Naive thymus-derived CD8-positive, alpha-beta T cell (primary cell): Measurements from ENCODE around the gene PRDM2. TPM values are rescaled to one million over a fixed set of nuclear protein-coding genes. Genes with fewer than 3 reads are reported as not detected.
"Not testable (repeated sequence)": the region's sequence is repeated elsewhere in the genome, so short reads cannot be mapped to it uniquely, and the experiment has no call there.

Source experiments
- ATAC-seq, 2 donors: fragments of 150-1000 bp; cut with Tn5 transposase in 1 of 2; sonication (Bioruptor Pico), chemical (Tn5 transposase) in 1 of 2; 1 replicate in 1 of 2; 2 replicates in 1 of 2; pipeline ENCODE4 v1.10.0; 2021; ENCODE audit warnings: mild to moderate bottlenecking in 2 of 2, moderate library complexity in 2 of 2
- POLR2A ChIA-PET: fragments of 350-600 bp; sonication (Branson Sonifier 250); formaldehyde crosslinking; loops from one replicate; lab custom pipeline; 2021; ENCODE audit warnings: antibody characterized with exemption; lab: Charles Lee
- DNase-seq, 10 donors: peaks; one replicate each; pipeline versions ENCODE4 v3.0.0 to v3.0.0-alpha.2; 2020 to 2022
- H3K27ac Mint-ChIP-seq, 10 donors: one replicate each; pipeline ENCODE4 v1.8.0; 2020 to 2022; ENCODE audit warnings: mild to moderate bottlenecking in 10 of 10, mixed read lengths in 10 of 10, moderate library complexity in 4 of 10, inconsistent platforms in 1 of 10
- H3K27me3 Mint-ChIP-seq, 5 donors: one replicate each; pipeline ENCODE4 v1.8.0; 2021 to 2022; ENCODE audit warnings: mixed read lengths in 5 of 5
- H3K36me3 Mint-ChIP-seq, 3 donors: one replicate each; pipeline ENCODE4 v1.8.0; 2020 to 2022; ENCODE audit warnings: mixed read lengths in 3 of 3, mild to moderate bottlenecking in 2 of 3, inconsistent platforms in 1 of 3
- H3K4me1 Mint-ChIP-seq, 4 donors: one replicate each; pipeline ENCODE4 v1.8.0; 2021 to 2022; ENCODE audit warnings: mixed read lengths in 4 of 4
- H3K4me3 Mint-ChIP-seq, 10 donors: one replicate each; pipeline ENCODE4 v1.8.0; 2020 to 2022; ENCODE audit warnings: mild to moderate bottlenecking in 10 of 10, mixed read lengths in 10 of 10, moderate library complexity in 6 of 10, inconsistent platforms in 1 of 10
- H3K9me3 Mint-ChIP-seq, 9 donors: one replicate each; pipeline ENCODE4 v1.8.0; 2020 to 2022; ENCODE audit warnings: mixed read lengths in 9 of 9, mild to moderate bottlenecking in 3 of 9, inconsistent platforms in 1 of 9, moderate library complexity in 1 of 9
- polyA plus RNA-seq, 3 donors: library from polyadenylated mRNA; unstranded; fragments of 300-500 nt; fragmentation: Illumina TruSeq; gene quantifications; one replicate each; pipeline ENCODE4 v1.2.3, GENCODE V29; 2021
- total RNA-seq, 8 experiments: library from RNA in 2 of 8; stranded (reverse) in 2 of 8; gene quantifications; one replicate each; pipeline ENCODE4 v1.2.3 and lab custom pipeline; 2021 to 2026

The PRDM2 gene
- total and polyA plus RNA-seq, 5 experiments from 2014 or later: 16.8 to 146 (median 23.0) TPM

GRCh38 chr1:13701271-13701640, 1.3 kb downstream of the PRDM2 start:
- H3K27ac Mint-ChIP-seq: peak overlapping the region; percentile 97 to 100 (median 99)
- peak overlapping the region; percentile 89 to 99 (median 96) for H3K4me3 Mint-ChIP-seq
- no peaks in the 10 kb centered on the region for H3K27me3 Mint-ChIP-seq
- POLR2A ChIA-PET: interaction anchor here (0.7 to 6.6 kb wide), 9 partner anchors 11 to 94 kb away, joined by 3 to 74 read pairs (median 5); no protein-coding TSS in a partner anchor
- H3K36me3 Mint-ChIP-seq: peaks cover 8 to 9% (median 9%) of the 10 kb centered on the region in 3 donors
- ATAC-seq (no peak), DNase-seq (no peak)
- peaks cover 33 to 73% (median 61%) of the 10 kb centered on the region in 4 donors for H3K4me1 Mint-ChIP-seq
- H3K9me3 Mint-ChIP-seq: peaks cover 0 to 18% (median 0%) of the 10 kb centered on the region in 9 donors

- Mint-ChIP-seq H3K9me3 (peaks cover 0 to 13% (median 0%) of the 10 kb centered on the region in 9 donors), H3K4me1 (peaks cover 34 to 78% (median 72%) of the 10 kb centered on the region in 4 donors), H3K27ac (peak overlapping the region; percentile 90 to 100 (median 98)), H3K27me3 (no peaks in the 10 kb centered on the region), H3K36me3 (peaks cover 8 to 10% (median 9%) of the 10 kb centered on the region in 3 donors), H3K4me3 (peak overlapping the region; percentile 59 to 99 (median 90))
- ATAC-seq: peak; percentile 71 to 83
- POLR2A ChIA-PET: interaction anchor here (1.1 to 6.6 kb wide), 4 partner anchors 23 to 47 kb away, joined by 5 to 74 read pairs (median 23); no protein-coding TSS in a partner anchor
- peak; percentile 32 to 89 (median 76) for DNase-seq
Observed at GRCh38 chr1:13702425-13703127, 2.6 kb downstream of the PRDM2 start.

GRCh38 chr1:13703128-13703513, 3.1 kb downstream of the PRDM2 start:
- Mint-ChIP-seq H3K4me1 (peaks cover 33 to 81% (median 73%) of the 10 kb centered on the region in 4 donors), H3K27me3 (no peaks in the 10 kb centered on the region), H3K27ac (peak overlapping the region; percentile 90 to 100 (median 98)), H3K9me3 (peaks cover 0 to 9% (median 0%) of the 10 kb centered on the region in 9 donors), H3K36me3 (peaks cover 8 to 13% (median 9%) of the 10 kb centered on the region in 3 donors), H3K4me3 (peak overlapping the region; percentile 59 to 99 (median 86))
- POLR2A ChIA-PET: interaction anchor here (1.1 to 6.6 kb wide), 4 partner anchors 23 to 46 kb away, joined by 5 to 74 read pairs (median 23); no protein-coding TSS in a partner anchor
- ATAC-seq (no peak), DNase-seq (no peak)

- no peaks in the 10 kb centered on the region for H3K27me3 Mint-ChIP-seq
- DNase-seq: no peak
- POLR2A ChIA-PET: interaction anchor here (0.7 to 6.6 kb wide), 6 partner anchors 22 to 46 kb away, joined by 4 to 74 read pairs (median 8); no protein-coding TSS in a partner anchor
Observed at GRCh38 chr1:13703558-13704490, 3.8 kb downstream of the PRDM2 start.

GRCh38 chr1:13706046-13706445, 6.1 kb downstream of the PRDM2 start:
- Mint-ChIP-seq H3K4me3 (peak overlapping the region; percentile 10 to 80 (median 68)), H3K9me3 (no peaks in the 10 kb centered on the region), H3K36me3 (peaks cover 0 to 13% (median 9%) of the 10 kb centered on the region in 3 donors), H3K27ac (peak overlapping the region; percentile 63 to 98 (median 82)), H3K27me3 (no peaks in the 10 kb centered on the region), H3K4me1 (peaks cover 36 to 92% (median 80%) of the 10 kb centered on the region in 4 donors)
- POLR2A ChIA-PET: interaction anchor here (0.6 to 2.0 kb wide), 6 partner anchors 18 to 43 kb away, joined by 3 to 14 read pairs (median 4); no protein-coding TSS in a partner anchor
- DNase-seq: no peak
- no peak for ATAC-seq

More at GRCh38 chr1:13703558-13704490, 3.8 kb downstream of the PRDM2 start:
- Mint-ChIP-seq H3K9me3 (peaks cover 0 to 9% (median 0%) of the 10 kb centered on the region in 9 donors), H3K27ac (peak overlapping the region; percentile 90 to 100 (median 98)), H3K4me1 (peaks cover 38 to 88% (median 79%) of the 10 kb centered on the region in 4 donors), H3K36me3 (peaks cover 8 to 13% (median 9%) of the 10 kb centered on the region in 3 donors), H3K4me3 (peak overlapping the region in 9 of 10 donors; percentile 31 to 99 (median 87))
- no peak for ATAC-seq

GRCh38 chr1:13707164-13707563, 7.2 kb downstream of the PRDM2 start:
- Mint-ChIP-seq H3K27me3 (no peaks in the 10 kb centered on the region), H3K4me1 (peaks cover 38 to 92% (median 81%) of the 10 kb centered on the region in 4 donors), H3K4me3 (peak overlapping the region in 3 of 10 donors; percentile 20 to 26 (median 24)), H3K27ac (peak overlapping the region in 4 of 10 donors; percentile 17 to 98 (median 60)), H3K36me3 (peaks cover 0 to 13% (median 9%) of the 10 kb centered on the region in 3 donors), H3K9me3 (no peaks in the 10 kb centered on the region)
- ATAC-seq (no peak), DNase-seq (no peak)
- POLR2A ChIA-PET: interaction anchor here (1.6 to 2.2 kb wide), 3 partner anchors 18 to 25 kb away, joined by 6 to 14 read pairs (median 7); no protein-coding TSS in a partner anchor

GRCh38 chr1:13708380-13708982, 8.5 kb downstream of the PRDM2 start:
- Mint-ChIP-seq H3K4me3 (peak overlapping the region in 8 of 10 donors; percentile 5 to 66 (median 51)), H3K27me3 (no peaks in the 10 kb centered on the region), H3K9me3 (no peaks in the 10 kb centered on the region), H3K4me1 (peaks cover 38 to 92% (median 82%) of the 10 kb centered on the region in 4 donors), H3K36me3 (peaks cover 0 to 18% (median 4%) of the 10 kb centered on the region in 3 donors), H3K27ac (peak overlapping the region in 8 of 10 donors; percentile 28 to 89 (median 67))
- DNase-seq (no peak), ATAC-seq (no peak)
- POLR2A ChIA-PET: interaction anchor here (0.6 to 2.2 kb wide), 3 partner anchors 17 to 41 kb away, joined by 3 to 7 read pairs (median 6); no protein-coding TSS in a partner anchor

- POLR2A ChIA-PET: no interaction called here
- ATAC-seq (no peak), DNase-seq (no peak)
- H3K36me3 Mint-ChIP-seq: peaks cover 0 to 22% (median 3%) of the 10 kb centered on the region in 3 donors
- no peaks in the 10 kb centered on the region for H3K9me3 Mint-ChIP-seq
- H3K4me3 Mint-ChIP-seq: peak overlapping the region in 1 of 10 donors; percentile 24
- peak overlapping the region in 6 of 10 donors; percentile 24 to 77 (median 38) for H3K27ac Mint-ChIP-seq
- H3K27me3 Mint-ChIP-seq: no peaks in the 10 kb centered on the region
- H3K4me1 Mint-ChIP-seq: peaks cover 36 to 88% (median 78%) of the 10 kb centered on the region in 4 donors
Observed at GRCh38 chr1:13710086-13710485, 10.1 kb downstream of the PRDM2 start.

- Mint-ChIP-seq H3K27ac (peak overlapping the region in 2 of 10 donors; percentile 12 to 40), H3K27me3 (no peaks in the 10 kb centered on the region), H3K36me3 (peaks cover 5 to 41% (median 13%) of the 10 kb centered on the region in 3 donors), H3K9me3 (peaks cover 0 to 1% (median 0%) of the 10 kb centered on the region in 9 donors), H3K4me1 (peaks cover 31 to 69% (median 61%) of the 10 kb centered on the region in 4 donors), H3K4me3 (no peak overlapping the region)
- ATAC-seq (no peak), DNase-seq (no peak)
- POLR2A ChIA-PET: interaction anchor here (1.3 kb wide), 1 partner anchor 14 kb away, joined by 6 read pairs; no protein-coding TSS in a partner anchor
Observed at GRCh38 chr1:13714851-13715250, 14.9 kb downstream of the PRDM2 start.

- H3K27me3 Mint-ChIP-seq, H3K4me3 Mint-ChIP-seq, H3K9me3 Mint-ChIP-seq, DNase-seq, ATAC-seq: not testable (repeated sequence)
- Mint-ChIP-seq H3K36me3 (peaks cover 5 to 41% (median 13%) of the 10 kb centered on the region in 3 donors), H3K27ac (peak overlapping the region in 2 of 10 donors; percentile 15 to 31), H3K4me1 (peaks cover 29 to 64% (median 60%) of the 10 kb centered on the region in 4 donors)
- POLR2A ChIA-PET: interaction anchor here (1.3 kb wide), 1 partner anchor 15 kb away, joined by 6 read pairs; no protein-coding TSS in a partner anchor
Observed at GRCh38 chr1:13715616-13716287, 15.8 kb downstream of the PRDM2 start.
